Esophagus squamous epithelium (tissue), 5 donors: Measurements from ENCODE around the gene CALN1. TPM values are rescaled to one million over a fixed set of nuclear protein-coding genes. Genes with fewer than 3 reads are reported as not detected.

Source experiments
- DNase-seq: peaks from one replicate; lab custom pipeline; 2025; lab: John Stamatoyannopoulos, UW
- H3K27ac ChIP-seq, 4 donors: fragments of 200-600 bp; sonication (generic); one replicate each; pipeline ENCODE4 v1.5.1; 2016 to 2019; ENCODE audit warnings: mild to moderate bottlenecking in 1 of 4
- H3K27me3 ChIP-seq, 4 donors: fragments of 200-600 bp; sonication (generic); 1 replicate in 3 of 4; 2 replicates in 1 of 4; pipeline versions ENCODE4 v1.5.1 to v1.6.0; 2017 to 2021; ENCODE audit warnings: antibody characterized with exemption in 1 of 4
- H3K36me3 ChIP-seq, 3 donors: fragments of 200-600 bp; sonication (generic); one replicate each; pipeline ENCODE4 v1.5.1; 2016 to 2019
- H3K4me1 ChIP-seq, 3 donors: fragments of 200-600 bp; sonication (generic); one replicate each; pipeline ENCODE4 v1.5.1; 2017 to 2019
- H3K4me3 ChIP-seq, 4 donors: fragments of 200-600 bp; sonication (generic); 1 replicate in 3 of 4; 2 replicates in 1 of 4; pipeline ENCODE4 v1.5.1; 2016 to 2019; ENCODE audit warnings: mild to moderate bottlenecking in 2 of 4, moderate library complexity in 1 of 4
- H3K9me3 ChIP-seq, 3 donors: fragments of 200-600 bp; sonication (generic); one replicate each; pipeline ENCODE4 v1.5.1; 2016 to 2019
- POLR2A ChIP-seq, 4 donors: fragments of 450-650 bp; IDR thresholded peaks; one replicate each; pipeline ENCODE4 v1.6.1; 2017; ENCODE audit warnings: antibody characterized with exemption in 4 of 4, mild to moderate bottlenecking in 4 of 4, moderate library complexity in 3 of 4
- WGBS, 2 donors: methylation state at CpG; one replicate each; pipeline ENCODE4 v1.1.5; 2018; 5-methylcytosine and 5-hydroxymethylcytosine counted together
- intact Hi-C: fragments of 100-400 bp; cut with DNase I; formaldehyde crosslinking; loops from one replicate; pipeline ENCODE4 v1.15.0; 2022
- total RNA-seq, 4 donors: library from RNA; depleted of rRNA; stranded (reverse); fragments of >200 nt; gene quantifications; one replicate each; pipeline ENCODE4 v1.1.0, GENCODE V29; 2016
- TF ChIP-seq, protein P1 (sequence below), 6 experiments: fragments of 450-650 bp in 4 of 6; fragments of 200-600 bp in 2 of 6; sonication (generic) in 2 of 6; IDR thresholded peaks; one replicate each; pipeline ENCODE4 v1.5.1; 2016 to 2019; ENCODE audit warnings: antibody characterized with exemption in 6 of 6, mild to moderate bottlenecking in 4 of 6, moderate library complexity in 4 of 6
- donor health status: DM: yes; HTN: yes; CAD: no.

Gene CALN1
- total RNA-seq, 4 donors from 2014 or later: 0.83 TPM; not detected in 3

DNA sequence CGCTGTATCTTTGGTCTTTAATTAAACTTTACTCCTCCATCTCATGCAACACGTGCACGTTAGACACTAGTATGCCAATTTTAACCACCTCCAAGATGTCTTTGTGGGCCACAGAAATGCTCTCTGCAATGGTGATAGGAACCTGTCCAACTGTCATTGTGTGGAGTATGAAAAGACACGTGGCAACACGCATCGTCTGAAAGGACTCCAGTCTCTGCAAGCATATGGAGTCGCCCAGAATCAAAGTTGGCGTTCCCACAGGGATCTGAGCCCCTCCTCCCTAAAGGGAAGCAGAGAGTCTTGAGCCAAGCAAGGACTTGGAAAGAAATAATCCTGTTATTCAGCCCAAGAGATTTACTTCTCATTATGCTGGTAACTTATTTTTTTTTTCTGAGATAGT is 301.1 kb downstream of the CALN1 start:
- intact Hi-C loops: no loop called here
- Histone ChIP-seq H3K27me3 (no peaks in the 10 kb centered on the region), H3K36me3 (no peaks in the 10 kb centered on the region), H3K4me3 (no peak overlapping the region), H3K4me1 (no peaks in the 10 kb centered on the region), H3K9me3 (peaks cover 0 to 13% (median 0%) of the 10 kb centered on the region in 3 donors), H3K27ac (no peak overlapping the region)
- TF ChIP-seq, protein P1, sequence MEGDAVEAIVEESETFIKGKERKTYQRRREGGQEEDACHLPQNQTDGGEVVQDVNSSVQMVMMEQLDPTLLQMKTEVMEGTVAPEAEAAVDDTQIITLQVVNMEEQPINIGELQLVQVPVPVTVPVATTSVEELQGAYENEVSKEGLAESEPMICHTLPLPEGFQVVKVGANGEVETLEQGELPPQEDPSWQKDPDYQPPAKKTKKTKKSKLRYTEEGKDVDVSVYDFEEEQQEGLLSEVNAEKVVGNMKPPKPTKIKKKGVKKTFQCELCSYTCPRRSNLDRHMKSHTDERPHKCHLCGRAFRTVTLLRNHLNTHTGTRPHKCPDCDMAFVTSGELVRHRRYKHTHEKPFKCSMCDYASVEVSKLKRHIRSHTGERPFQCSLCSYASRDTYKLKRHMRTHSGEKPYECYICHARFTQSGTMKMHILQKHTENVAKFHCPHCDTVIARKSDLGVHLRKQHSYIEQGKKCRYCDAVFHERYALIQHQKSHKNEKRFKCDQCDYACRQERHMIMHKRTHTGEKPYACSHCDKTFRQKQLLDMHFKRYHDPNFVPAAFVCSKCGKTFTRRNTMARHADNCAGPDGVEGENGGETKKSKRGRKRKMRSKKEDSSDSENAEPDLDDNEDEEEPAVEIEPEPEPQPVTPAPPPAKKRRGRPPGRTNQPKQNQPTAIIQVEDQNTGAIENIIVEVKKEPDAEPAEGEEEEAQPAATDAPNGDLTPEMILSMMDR (IDR thresholded peaks at IDR 0.05): no peak
- TF ChIP-seq POLR2A (IDR thresholded peaks at IDR 0.05): no peak
- 56 to 58% methylated on average over 6 to 8 of the region's 8 CpGs for WGBS, 2 donors
- DNase-seq: no peak

DNA sequence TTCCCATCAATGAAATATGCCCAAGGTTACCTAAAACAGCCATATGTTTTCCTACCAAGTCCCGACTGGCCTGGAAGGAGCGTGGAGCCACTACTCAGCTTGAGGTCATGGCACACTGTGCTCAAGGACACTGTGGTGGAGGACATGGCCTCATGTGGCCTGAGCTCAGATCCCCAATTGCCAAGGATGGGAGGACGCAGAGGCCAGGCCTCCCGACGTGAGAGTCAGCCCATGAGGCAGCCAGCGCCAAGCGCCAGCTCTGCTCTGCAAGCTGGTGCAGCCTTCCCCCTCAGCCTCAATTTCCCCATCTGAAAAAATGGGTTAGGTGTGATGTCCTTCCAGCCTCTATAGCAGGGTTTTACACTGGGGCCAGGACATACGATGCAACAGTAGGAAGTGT is 302.6 kb downstream of the CALN1 start:
- no CpG with 5 or more reads among the region's 8 CpGs for WGBS, 2 donors
- peaks cover 0 to 13% (median 0%) of the 10 kb centered on the region in 3 donors for H3K9me3 ChIP-seq
- no peak for DNase-seq
- H3K36me3 ChIP-seq: no peaks in the 10 kb centered on the region
- no peaks in the 10 kb centered on the region for H3K27me3 ChIP-seq
- no peak overlapping the region for H3K4me3 ChIP-seq
- intact Hi-C loops: no loop called here
- TF ChIP-seq, protein P1 (IDR thresholded peaks at IDR 0.05): no peak
- TF ChIP-seq POLR2A (IDR thresholded peaks at IDR 0.05): no peak
- H3K27ac ChIP-seq: no peak overlapping the region
- no peaks in the 10 kb centered on the region for H3K4me1 ChIP-seq

DNA sequence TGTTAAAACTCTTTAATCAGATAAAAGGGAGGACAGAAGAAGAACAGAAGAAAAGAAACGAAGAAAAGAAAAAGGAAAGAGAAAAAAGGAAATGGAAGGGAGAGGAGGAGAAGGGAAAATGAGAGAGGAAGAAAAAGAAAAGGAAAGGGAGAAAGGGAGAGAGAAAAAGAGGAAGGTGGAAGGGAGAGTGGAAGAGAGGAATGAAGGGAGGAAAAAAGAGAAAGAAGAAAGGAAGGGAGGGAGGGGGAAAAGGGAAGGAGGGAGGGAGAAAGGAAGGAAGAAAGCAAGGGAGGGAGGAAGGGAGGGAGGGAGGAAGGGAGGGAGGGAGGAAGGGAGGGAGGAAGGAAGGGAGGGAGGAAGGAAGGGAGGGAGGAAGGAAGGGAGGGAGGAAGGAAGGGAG is 305.7 kb downstream of the CALN1 start:
- 14 to 56% methylated on average over 1 of the region's 1 CpG for WGBS, 2 donors
- TF ChIP-seq, protein P1 (IDR thresholded peaks at IDR 0.05): no peak
- H3K27me3 ChIP-seq: no peaks in the 10 kb centered on the region
- intact Hi-C loops: no loop called here
- peaks cover 0 to 13% (median 0%) of the 10 kb centered on the region in 3 donors for H3K9me3 ChIP-seq
- H3K27ac ChIP-seq: no peak overlapping the region
- no peaks in the 10 kb centered on the region for H3K4me1 ChIP-seq
- H3K4me3 ChIP-seq: no peak overlapping the region
- H3K36me3 ChIP-seq: no peaks in the 10 kb centered on the region
- no peak for DNase-seq

DNA sequence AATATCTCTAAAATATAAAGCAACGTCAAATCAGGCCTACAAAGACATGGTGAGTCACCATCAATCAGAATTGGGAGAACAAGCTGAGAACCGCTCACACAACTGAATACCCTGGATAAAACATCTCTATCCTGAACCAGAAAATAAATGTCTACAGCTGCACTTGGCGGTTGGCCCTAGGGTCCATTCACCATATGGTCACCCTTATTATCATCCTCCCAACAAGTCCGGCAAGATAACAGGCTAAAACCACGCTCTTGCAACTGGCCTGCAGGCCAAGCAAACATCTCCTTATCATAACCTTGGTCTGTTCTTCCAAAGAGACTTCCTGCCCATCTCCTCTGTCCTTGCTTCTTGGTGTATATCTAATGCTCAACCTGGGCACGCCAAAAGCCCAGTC is 310.7 kb downstream of the CALN1 start:
- H3K9me3 ChIP-seq: no peaks in the 10 kb centered on the region
- no peaks in the 10 kb centered on the region for H3K4me1 ChIP-seq
- 67 to 76% methylated on average over 5 to 6 of the region's 6 CpGs for WGBS, 2 donors
- DNase-seq: no peak
- H3K4me3 ChIP-seq: no peak overlapping the region
- no peaks in the 10 kb centered on the region for H3K27me3 ChIP-seq
- no peaks in the 10 kb centered on the region for H3K36me3 ChIP-seq
- TF ChIP-seq, protein P1 (IDR thresholded peaks at IDR 0.05): no peak
- TF ChIP-seq POLR2A (IDR thresholded peaks at IDR 0.05): no peak
- intact Hi-C loops: no loop called here
- no peak overlapping the region for H3K27ac ChIP-seq

DNA sequence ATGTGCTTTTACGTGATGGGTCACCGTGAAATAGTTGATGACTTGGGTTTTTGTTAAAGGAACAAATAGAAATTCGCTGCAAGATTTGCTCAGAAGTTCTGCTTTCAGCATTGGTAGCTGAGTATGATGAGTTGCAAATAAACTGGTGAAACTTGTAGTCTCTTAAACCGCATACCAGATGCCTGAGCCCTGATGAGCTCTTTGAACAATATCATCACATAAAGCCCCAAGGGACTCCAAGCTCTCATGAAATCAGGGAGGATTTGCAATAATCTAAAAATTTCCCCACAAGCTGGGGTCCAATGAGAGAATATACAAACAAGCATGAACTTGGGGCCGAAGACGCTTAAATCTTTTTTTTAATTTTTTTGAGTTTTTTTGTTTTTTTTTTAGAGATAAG is 312.4 kb downstream of the CALN1 start:
- no peak overlapping the region for H3K27ac ChIP-seq
- no peak for DNase-seq

More for the DNA sequence above, 312.4 kb downstream of the CALN1 start:
- no peaks in the 10 kb centered on the region for H3K9me3 ChIP-seq
- H3K4me1 ChIP-seq: no peaks in the 10 kb centered on the region
- no peaks in the 10 kb centered on the region for H3K27me3 ChIP-seq
- intact Hi-C loops: no loop called here
- 68 to 75% methylated on average over 6 of the region's 6 CpGs for WGBS, 2 donors
- H3K36me3 ChIP-seq: no peaks in the 10 kb centered on the region
- H3K4me3 ChIP-seq: no peak overlapping the region
- TF ChIP-seq, protein P1 (IDR thresholded peaks at IDR 0.05): no peak
- no peak for TF ChIP-seq POLR2A (IDR thresholded peaks at IDR 0.05)
